GM10266 (cell line): ENCODE measurements around the gene EGFL6.

Experiments
- DNase-seq: peaks from one replicate; pipeline ENCODE4 v3.0.0; 2012; ENCODE audit errors: extremely low spot score
- CTCF ChIP-seq: IDR thresholded peaks from 2 replicates; pipeline ENCODE4 v1.5.1; 2012; ENCODE audit warnings: mild to moderate bottlenecking, low read depth; ENCODE audit not compliant: control insufficient read depth, insufficient read depth; ENCODE audit errors: missing control alignments

The EGFL6 gene

GRCh38 chrX:13569479-13570260 lies at the start of gene EGFL6:
Gene EGFL6 (plus strand): TSS chrX:13569601. CDS start chrX:13569862, 261 bp downstream.
- DNase-seq: no peak

GRCh38 chrX:13520351-13520750 lies 49.0 kb upstream of the EGFL6 start:
- no peak for DNase-seq
- TF ChIP-seq CTCF: no peak

More at GRCh38 chrX:13569479-13570260, at the start of gene EGFL6:
- no peak for TF ChIP-seq CTCF

- no peak for DNase-seq
These were observed 48.5 kb upstream of the EGFL6 start for GRCh38 chrX:13520936-13521335.

GRCh38 chrX:13522811-13523210 lies 46.6 kb upstream of the EGFL6 start:
- TF ChIP-seq CTCF: no peak
- no peak for DNase-seq

More at GRCh38 chrX:13520936-13521335, 48.5 kb upstream of the EGFL6 start:
- TF ChIP-seq CTCF: no peak

GRCh38 chrX:13533726-13534125 lies 35.7 kb upstream of the EGFL6 start:
- no peak for TF ChIP-seq CTCF
- DNase-seq: no peak

- DNase-seq: no peak
- no peak for TF ChIP-seq CTCF
These were observed 33.8 kb upstream of the EGFL6 start for GRCh38 chrX:13535376-13536165.

- TF ChIP-seq CTCF: no peak
- DNase-seq: no peak
These were observed 32.9 kb upstream of the EGFL6 start for GRCh38 chrX:13536551-13536950.
